RWPE1 (cell line): Measurements from ENCODE around the gene SERPINA6.

Experiments
- CTCF ChIA-PET: fragments of 350-600 bp; sonication (Branson Sonifier 250); formaldehyde crosslinking; extraction: SDS; loops from one replicate; lab custom pipeline; 2021; lab: Yijun Ruan, JAX
- POLR2A ChIA-PET: fragments of 400-600 bp; formaldehyde crosslinking; extraction: SDS; loops from one replicate; lab custom pipeline; 2020; ENCODE audit warnings: antibody characterized with exemption; ENCODE audit not compliant: low non-redundant PET; lab: Yijun Ruan, JAX
- DNase-seq: peaks from one replicate; pipeline ENCODE4 v3.0.0; 2012; ENCODE audit warnings: low spot score
- H3K27ac ChIP-seq: fragments of 450-650 bp; 2 replicates; pipeline ENCODE4 v1.5.1; 2017
- TF ChIP-seq, protein P1 (sequence below): fragments of 450-650 bp; conservative IDR thresholded peaks from 2 replicates; pipeline ENCODE4 v1.5.1; 2017; ENCODE audit warnings: low read depth, mild to moderate bottlenecking

Gene SERPINA6

DNA sequence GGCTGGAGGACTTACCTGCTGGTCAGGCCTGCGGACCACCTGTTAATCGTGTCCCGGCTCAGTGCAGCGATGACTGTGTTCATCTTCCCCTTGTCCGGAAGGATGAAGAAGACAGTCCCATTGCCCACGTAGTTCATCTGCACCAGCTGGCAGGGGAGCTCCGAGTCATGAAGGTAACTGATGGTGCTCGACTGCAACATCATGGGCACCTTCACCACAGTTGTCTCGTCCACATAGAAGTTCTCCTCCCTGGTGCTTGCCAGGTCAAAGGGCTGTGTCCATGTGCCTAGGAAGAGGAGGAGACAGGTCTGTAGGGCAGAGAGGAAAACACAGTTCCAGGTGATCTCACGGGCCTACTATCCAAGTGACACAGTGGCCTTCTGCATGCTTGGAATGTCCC lies 13.4 kb downstream of the SERPINA6 start:
- POLR2A ChIA-PET, result no interaction called here
- H3K27ac ChIP-seq, result no peak overlapping the region
- CTCF ChIA-PET, result no interaction called here
- no peak for DNase-seq
- TF ChIP-seq, protein P1, sequence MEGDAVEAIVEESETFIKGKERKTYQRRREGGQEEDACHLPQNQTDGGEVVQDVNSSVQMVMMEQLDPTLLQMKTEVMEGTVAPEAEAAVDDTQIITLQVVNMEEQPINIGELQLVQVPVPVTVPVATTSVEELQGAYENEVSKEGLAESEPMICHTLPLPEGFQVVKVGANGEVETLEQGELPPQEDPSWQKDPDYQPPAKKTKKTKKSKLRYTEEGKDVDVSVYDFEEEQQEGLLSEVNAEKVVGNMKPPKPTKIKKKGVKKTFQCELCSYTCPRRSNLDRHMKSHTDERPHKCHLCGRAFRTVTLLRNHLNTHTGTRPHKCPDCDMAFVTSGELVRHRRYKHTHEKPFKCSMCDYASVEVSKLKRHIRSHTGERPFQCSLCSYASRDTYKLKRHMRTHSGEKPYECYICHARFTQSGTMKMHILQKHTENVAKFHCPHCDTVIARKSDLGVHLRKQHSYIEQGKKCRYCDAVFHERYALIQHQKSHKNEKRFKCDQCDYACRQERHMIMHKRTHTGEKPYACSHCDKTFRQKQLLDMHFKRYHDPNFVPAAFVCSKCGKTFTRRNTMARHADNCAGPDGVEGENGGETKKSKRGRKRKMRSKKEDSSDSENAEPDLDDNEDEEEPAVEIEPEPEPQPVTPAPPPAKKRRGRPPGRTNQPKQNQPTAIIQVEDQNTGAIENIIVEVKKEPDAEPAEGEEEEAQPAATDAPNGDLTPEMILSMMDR, result no peak

DNA sequence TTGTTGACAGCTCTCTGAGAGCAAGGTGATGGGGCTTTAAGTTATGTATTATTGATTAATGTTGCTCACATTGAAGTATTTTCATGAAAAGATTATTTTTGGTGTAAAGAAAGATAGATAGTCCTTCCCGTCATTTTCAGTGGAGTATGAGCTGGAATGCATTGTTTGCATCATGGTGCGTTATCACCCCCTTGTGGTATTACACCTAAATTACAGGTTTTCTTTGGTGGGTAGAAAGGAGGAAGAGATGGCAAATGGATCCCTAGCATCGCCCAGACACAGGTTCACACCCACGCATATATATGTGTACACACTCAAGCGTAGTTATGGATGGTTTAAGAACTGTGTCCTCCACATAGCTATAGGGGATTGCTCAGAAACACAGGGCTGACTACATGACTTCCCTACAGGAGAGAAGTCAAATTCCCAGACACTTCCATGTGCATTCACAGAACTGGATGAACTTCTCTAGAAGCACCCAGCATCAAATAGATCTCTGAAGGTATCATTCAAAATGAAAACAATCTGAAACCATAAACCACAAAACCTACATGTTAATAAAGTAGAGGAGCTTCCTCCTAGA lies 15.6 kb downstream of the SERPINA6 start:
- POLR2A ChIA-PET, result no interaction called here
- no peak for DNase-seq
- no peak overlapping the region for H3K27ac ChIP-seq
- TF ChIP-seq, protein P1, result no peak
- CTCF ChIA-PET, result interaction anchor here (0.6 kb wide), 1 partner anchor 15 kb away, joined by 3 read pairs; no protein-coding TSS in a partner anchor

DNA sequence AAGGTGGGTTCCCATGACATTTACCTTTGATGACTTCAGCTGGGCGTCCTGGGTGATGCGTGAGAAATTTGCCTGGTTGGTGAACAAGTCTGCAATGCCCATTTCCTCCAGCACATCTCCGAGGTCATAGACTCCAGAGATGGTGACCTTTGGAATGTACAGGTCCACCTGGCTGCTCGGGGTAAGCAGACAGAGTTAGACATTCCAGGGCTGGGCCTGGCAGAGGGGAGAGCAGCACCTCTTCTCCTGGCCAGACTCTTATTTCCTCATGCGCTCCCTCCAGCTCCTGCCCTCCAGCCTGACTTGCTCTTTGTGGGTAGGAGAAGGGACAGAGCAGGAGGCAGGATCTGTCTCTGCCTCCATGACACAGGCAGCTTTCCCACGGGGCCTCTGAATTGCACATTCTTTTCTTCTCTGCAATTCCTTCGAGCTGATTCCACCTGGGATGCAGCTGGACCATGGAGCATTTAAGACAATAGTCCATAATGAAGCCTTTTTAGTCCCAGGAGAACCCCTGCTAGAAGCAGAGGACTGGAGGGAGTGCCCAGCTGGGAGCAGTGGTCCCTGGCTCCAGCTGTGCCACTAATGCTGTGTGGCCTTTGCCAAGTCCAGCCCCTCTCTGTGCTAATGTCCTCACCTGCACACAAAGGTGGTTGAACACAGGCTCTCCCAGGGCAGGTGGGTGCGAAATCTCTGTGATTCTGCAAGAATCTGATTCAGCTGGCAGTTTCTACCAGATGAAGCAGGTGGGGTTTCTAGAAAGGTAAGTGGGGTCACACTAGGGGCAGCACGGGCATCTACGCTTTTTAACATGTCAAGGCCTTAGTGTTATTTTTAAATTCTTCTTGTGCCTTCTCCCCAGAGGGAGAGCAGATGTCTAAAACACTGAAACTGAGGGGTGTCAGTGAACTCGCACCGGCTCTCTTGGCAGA lies 16.8 kb downstream of the SERPINA6 start:
- ChIA-PET POLR2A (no interaction called here), CTCF (interaction anchor here (0.7 kb wide), 1 partner anchor 1121 kb away, joined by 4 read pairs; no protein-coding TSS in a partner anchor)
- TF ChIP-seq, protein P1, result no peak
- DNase-seq, result no peak
- H3K27ac ChIP-seq, result no peak overlapping the region

GRCh38 chr14:94305620-94306019 lies 17.5 kb downstream of the SERPINA6 start:
- ChIA-PET POLR2A (no interaction called here), CTCF (no interaction called here)
- no peak overlapping the region for H3K27ac ChIP-seq
- no peak for DNase-seq
- TF ChIP-seq, protein P1, result no peak

GRCh38 chr14:94304243-94304642 lies 18.9 kb downstream of the SERPINA6 start:
- CTCF ChIA-PET, result no interaction called here

DNA sequence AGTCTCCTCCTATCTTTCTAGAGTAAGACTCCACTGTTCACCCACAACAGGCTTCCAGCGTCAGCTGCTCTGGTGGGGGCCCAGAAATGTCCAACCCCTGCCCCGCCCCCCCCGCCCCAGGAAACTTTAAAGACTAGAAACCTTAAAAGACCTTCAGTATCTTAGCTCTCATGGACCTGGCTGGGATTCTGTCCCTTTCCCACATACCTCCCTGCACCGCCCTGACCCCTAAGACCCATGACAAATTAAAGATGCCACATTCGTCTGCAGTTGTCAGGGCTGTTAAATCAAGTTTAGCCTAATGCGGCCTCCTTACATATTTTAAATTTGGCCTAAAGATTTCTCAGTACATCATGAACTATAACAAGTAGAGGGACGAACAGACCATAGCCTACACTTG lies 20.0 kb downstream of the SERPINA6 start:
- TF ChIP-seq, protein P1, result no peak
- CTCF ChIA-PET, result no interaction called here
- no peak overlapping the region for H3K27ac ChIP-seq
- POLR2A ChIA-PET, result no interaction called here
- DNase-seq, result no peak

More at GRCh38 chr14:94304243-94304642, 18.9 kb downstream of the SERPINA6 start:
- POLR2A ChIA-PET, result no interaction called here
- no peak for DNase-seq
- TF ChIP-seq, protein P1, result no peak
- H3K27ac ChIP-seq, result no peak overlapping the region
